Stimulated activated CD4-positive, alpha-beta T cell treated with anti-CD3 and anti-CD28 coated beads, Interleukin-1b, Interleukin-23, amount 100 ng/mL, for 24 hours (primary cell): ENCODE results near the gene HDAC10.
A peak's percentile ranks its signal among the peaks of the same experiment; 100 is the strongest.

Experiments
- DNase-seq, 4 experiments: peaks; one replicate each; pipeline ENCODE4 v3.0.0-alpha.2; 2020; ENCODE audit warnings: low read depth in 4 of 4, low spot score in 1 of 4

The HDAC10 gene

GRCh38 chr22:50270666-50271394 lies 19.8 kb upstream of the HDAC10 start:
- peak; percentile 38 to 49 (median 44) for DNase-seq

GRCh38 chr22:50269970-50270665 lies 19.1 kb upstream of the HDAC10 start, which contains the start of gene MAPK11:
Gene MAPK11 (minus strand): TSS chr22:50270380. CDS start chr22:50270292, 88 bp downstream.
- peak; percentile 42 to 71 (median 52) for DNase-seq

GRCh38 chr22:50269573-50269969 lies 18.5 kb upstream of the HDAC10 start:
- no peak for DNase-seq

DNA sequence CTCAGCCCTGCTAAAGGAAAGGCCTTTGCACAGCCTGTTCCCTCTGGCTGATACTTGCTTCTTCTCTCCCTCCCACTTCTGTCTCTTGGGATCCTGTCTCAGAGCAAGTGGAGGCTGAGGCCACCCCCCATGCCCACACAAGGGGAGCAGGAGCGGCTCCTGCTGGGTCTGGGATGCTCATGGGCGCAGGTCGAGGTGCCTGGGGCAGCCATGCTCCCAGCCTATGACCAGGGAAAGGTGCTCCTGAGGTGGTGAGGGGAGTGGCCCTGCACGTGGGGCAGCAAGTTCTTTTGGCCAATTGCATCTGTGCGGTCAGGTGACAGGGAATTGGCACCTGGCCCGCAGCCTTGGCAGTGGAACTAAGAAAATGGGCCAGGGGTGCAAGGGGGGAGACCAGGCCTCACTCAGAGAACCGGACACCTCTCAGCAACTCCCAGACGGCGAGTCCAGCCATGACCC lies 17.6 kb upstream of the HDAC10 start:
- DNase-seq = no peak

GRCh38 chr22:50267591-50268390 lies 16.7 kb upstream of the HDAC10 start:
- DNase-seq = peak in 3 of 4 experiments; percentile 38 to 58 (median 45)

DNA sequence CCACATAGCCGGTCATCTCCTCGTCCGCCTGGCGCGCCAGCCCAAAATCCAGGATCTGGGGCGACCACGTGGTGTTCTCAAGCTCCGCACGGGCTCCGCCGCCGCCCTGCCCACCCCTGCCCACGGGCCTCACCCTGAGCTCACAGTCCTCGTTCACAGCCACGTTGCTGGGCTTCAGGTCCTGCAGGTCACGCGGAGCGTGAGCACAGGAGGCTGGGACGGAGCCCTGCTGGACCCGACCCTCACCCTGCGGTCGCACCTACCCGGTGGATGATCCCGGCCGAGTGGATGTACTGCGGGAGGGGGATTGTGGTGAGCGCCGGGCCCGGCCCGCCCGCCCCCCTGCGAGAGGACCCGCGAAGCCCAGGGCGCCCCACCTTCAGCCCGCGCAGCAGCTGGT lies 15.9 kb upstream of the HDAC10 start:
- DNase-seq = no peak

DNA sequence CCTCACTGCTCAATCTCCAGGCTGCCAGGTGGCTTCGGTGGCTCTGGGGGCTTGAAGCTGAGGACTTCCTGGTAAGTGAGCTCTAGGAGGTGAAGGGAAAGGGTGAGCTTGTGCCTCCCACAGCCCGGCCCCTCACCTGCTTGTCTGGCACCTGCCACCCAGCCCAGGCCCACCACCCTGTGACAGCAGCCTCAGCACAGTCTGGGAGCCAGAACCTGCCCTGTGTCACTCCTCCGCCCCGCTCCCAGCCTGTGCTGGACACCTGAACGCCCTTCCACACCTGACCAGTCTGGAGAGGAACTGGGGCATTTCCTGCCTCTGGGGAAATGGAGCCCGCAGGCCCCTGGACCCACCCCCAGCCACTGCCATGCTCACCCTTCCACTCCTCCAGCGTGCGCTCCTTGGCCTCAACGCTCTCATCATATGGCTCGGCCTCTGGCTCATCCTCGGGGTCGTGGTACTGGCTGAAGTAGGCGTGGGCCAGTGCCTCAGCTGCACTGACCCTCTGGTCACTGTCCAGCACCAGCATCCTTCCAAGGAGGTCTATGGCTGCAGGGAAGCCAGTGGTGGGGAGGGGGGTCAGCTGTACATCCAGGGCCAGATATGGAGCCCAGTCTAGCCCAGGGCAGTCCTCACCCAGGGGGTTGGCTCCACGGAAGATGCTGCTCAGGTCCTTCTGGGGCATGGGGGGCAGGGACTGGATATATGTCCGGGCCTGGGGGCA lies 14.0 kb upstream of the HDAC10 start:
- no peak for DNase-seq

DNA sequence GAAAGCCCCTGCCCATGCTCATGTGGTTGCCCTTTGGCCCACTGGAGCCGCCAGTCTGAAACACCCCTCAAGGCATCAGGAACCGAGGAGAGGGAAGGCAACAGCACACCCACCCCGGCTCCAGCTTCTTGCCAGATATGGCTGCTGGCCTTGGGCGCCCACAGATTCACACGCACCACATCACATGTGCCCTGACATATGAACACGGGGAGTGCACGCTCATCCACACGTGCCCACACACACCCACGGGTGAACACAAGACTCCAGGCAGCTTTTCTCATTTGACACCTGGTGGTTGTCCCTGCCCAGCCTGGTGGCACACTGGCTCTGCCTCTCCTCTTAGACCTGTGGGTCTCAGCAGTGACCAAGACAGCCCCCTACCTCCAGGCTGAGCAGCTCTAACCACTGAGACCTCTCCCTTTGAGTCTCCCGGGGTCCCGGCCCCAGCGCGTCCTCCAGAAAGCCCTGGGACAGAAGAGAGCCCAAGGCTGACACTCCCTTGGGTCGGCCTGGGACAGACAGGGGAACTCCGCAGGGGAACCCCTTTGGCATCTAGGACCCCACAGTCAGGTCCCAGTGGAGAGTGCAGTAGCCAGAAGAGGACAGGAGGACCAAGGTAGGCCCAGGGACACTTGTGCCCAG lies 13.2 kb upstream of the HDAC10 start:
- DNase-seq = no peak

DNA sequence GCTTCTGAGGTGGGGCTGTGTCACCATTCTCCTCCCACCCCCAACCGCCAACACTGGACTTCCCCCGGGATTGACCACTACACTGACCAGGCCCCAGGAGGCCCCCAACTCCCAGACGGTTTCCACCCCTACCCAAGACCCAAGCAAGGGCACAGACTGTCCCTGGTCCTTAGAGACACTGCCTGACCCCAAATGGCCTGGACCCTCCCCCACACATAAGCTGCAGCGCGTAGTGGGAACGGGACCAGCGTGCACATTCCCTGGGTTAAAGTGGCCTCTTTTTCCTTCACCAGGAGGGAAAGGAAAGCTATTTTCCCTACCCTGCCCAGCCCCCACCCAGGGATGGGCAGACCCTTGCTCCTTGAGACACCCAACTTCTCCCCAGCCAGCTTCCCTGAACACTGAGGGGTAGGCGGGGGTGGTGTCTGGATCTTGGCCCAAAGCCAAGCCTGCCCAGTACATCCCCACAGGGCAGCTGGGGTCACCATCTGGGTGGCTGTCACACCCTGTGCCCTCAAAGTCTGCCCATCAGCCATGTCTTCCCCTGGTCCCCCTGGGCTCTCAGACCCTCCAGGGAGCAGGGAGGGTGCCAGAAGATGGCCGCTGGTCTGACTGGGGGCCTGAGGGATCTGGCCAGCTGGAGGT lies 12.0 kb upstream of the HDAC10 start:
- DNase-seq = no peak

- DNase-seq = no peak
Observed at GRCh38 chr22:50262460-50262911, 11.4 kb upstream of the HDAC10 start.

DNA sequence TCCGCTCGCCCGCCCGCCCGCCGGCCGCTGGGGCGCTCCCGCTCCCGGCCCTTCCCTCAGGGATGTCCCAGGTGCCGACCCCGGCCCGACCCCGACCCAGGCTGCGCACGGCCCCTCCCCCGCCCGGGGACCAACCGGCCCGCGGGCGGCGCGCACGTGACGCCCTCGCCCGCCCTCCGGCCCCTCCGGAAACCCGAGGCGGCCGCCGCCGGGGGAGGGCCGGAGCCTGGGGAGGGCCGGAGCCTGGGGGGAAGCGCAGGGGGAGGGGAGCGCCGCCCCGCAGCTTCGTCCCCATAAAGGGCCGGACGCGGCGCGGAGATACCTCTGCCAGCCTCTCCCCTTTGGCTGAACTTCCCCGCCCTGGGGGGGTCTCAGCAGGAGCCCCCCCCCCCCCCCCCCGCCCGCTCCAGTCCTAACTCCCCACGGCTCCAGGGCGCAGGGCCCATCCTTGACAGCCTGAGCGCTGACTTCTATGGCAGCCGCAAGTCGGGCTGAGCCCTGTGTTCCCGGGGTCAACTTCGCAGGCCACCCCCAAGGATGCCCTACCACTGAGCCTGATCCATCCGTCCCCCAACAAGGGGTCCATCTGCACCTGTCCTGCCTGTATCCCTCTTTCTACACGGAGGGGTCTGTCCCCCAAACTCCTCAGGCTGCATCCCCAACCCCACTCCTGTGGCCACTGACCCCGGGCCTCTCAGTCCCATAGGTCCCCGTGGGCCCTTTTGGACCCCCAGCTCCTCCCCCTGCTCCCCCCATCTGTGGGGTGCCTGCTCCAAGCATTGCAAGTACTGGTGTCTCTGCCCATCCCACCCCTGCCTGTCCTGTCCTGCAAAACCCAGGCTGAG lies 10.8 kb upstream of the HDAC10 start, which contains the start of gene MAPK12:
Gene MAPK12 (minus strand): TSS at position 69 of the 845 bp plus-strand sequence. CDS start 174 bp downstream, outside the sequence.
- no peak for DNase-seq

DNA sequence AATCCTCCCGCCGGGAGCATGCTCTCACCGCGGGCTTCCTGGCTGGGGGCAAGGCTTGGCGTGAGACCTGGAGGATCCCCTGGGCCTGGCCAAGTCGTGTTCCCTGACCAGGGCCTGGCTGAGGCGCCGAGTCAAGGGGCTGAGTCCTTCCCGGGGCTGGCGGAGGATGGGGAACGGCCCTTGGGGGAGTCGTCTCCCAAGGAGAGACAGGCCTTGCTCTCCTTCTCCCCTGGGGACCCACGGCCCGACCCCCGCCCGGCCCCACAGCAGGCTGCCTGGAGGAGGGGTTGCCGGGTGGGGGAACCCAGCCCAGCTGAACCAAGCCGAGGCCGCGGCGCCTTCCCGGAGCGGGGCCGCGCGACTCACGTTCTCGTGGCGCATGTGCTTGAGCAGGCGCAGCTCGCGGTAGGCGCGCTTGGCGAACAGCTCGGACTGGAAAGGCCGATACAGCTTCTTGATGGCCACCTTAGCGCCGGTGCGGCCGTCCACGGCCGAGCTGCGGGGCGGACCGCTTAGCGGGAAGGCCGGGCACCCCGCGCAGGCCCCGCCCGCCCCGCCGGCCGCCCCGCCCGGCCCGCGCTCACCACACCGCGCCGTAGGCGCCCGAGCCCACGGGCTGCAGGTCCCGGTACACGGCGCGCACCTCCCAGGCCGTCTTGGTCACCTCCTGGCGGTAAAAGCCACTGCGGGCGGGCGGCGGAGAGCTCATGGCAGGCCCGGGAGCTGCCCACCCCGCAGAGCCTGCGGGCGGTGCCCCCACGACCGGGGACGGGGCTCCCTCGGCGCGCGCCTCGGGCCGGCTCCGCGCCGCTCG lies 9.9 kb upstream of the HDAC10 start:
- peak in 1 of 4 experiments; percentile 28 for DNase-seq

DNA sequence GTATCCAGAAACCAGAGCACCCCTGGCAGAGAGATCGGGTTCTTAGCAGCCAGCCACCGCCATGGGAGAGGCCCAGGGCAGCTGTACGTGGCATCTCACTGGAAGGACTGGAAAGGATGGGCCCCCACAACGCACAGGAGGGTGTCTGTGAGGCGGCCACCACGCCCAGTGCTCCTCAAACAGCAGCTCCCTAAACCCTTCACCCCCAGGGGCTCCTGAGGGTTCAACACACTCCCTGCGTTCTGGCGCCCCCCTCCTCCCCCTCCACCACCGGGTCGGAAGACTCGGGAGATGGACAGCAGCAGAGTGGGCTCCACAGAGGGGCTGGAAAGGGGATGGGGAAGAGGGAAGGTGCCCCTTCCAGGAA lies 9.4 kb upstream of the HDAC10 start:
- no peak for DNase-seq

- DNase-seq = no peak
Observed at GRCh38 chr22:50259302-50259701, 8.2 kb upstream of the HDAC10 start.

- DNase-seq = no peak
Observed at GRCh38 chr22:50258361-50259292, 7.6 kb upstream of the HDAC10 start.

DNA sequence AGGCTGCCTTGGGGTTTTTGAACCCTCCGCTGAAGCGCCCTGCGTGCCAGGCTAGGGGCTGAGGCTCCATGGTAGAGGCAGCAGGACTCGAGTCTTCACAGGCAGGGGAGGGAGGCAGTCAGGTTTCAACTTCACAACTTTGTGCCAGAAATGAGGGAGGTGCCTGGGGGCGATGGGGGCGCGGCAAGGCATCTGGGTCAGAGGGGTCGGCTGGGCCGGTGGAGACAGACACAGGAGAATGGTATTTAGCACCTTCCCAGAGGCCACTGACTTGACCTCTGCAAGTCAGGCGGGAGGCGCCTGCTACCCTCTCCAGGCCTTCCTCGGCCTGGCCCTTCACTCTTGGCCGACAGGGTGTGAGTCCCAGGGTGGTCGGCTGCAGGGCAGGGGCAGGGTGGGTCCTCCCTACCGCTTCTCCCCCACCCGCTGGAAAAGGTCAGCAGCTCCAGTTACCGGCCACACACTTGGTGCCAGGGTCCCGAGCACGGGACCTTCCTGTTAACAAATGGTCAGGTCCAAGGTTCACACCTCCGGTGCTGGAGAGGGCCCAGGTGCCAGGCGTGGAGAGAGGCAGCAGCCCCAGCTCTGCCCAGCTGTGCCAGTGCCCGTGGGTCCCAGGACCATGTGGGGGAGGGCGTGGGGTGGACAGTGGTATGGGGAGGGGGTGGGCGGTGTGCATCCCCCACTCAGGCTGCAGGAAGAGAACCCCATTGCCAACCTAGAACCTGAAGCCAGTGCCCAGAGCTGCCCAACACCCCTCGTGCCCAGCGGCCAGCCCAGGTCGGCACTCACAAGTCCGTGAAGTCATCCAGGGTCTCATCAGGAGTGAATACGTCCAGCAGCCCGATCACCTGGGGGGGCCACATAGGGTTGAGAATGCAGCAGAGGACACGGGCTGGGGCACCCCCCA lies 6.6 kb upstream of the HDAC10 start:
- DNase-seq = no peak
